ENCODE data around the gene SVIL.

Gene SVIL

DNA sequence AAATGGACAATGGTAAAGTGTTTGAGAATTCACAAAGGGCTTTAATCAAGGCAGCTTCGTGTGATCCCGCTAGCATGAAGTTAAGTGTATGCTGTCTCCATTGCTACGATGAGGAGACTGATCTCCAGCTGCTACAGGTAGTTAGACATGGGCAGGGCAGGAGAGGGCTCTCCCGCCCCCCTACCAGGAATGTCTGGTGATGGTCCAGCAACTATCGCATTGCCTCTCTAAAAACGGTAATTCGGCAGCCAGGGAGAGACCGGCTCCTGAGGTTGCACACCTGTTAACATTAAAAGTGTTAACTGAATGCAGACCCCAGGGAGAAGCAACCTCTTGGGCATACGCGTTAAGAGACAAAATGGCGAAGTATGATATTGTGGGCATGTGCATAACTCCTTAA is 37.9 kb downstream of the SVIL start:
- DNase-seq (ENCODE audit: low spot score) = no peak
- in situ Hi-C loops (cut with MboI; ENCODE audit: low pct_unique_long_range_greater_than_20kb, low sequenced_read_pairs, unreplicated experiment) = no loop called here

DNA sequence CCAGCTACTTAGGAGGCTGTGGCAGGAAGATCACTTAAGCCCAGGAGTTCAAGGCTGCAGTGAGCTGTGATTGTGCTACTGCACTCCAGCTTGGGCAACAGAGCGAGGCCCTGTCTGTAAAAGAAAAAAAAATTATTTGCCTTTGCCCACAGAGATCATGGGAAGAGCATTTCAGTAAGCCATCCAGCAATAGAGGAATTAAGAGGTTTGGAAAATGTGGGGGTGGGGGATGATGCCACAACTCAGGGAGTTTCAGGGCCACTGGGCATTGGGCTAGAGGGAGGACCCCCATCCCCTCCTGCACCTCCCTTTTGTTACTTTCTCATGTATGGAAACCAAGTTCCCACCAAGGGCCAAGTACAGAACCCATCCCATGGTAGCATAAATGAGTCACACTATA is 38.4 kb downstream of the SVIL start:
- DNase-seq (ENCODE audit: low spot score) = no peak
- in situ Hi-C loops (cut with MboI; ENCODE audit: low pct_unique_long_range_greater_than_20kb, low sequenced_read_pairs, unreplicated experiment) = no loop called here
- TF ChIP-seq, protein P1, sequence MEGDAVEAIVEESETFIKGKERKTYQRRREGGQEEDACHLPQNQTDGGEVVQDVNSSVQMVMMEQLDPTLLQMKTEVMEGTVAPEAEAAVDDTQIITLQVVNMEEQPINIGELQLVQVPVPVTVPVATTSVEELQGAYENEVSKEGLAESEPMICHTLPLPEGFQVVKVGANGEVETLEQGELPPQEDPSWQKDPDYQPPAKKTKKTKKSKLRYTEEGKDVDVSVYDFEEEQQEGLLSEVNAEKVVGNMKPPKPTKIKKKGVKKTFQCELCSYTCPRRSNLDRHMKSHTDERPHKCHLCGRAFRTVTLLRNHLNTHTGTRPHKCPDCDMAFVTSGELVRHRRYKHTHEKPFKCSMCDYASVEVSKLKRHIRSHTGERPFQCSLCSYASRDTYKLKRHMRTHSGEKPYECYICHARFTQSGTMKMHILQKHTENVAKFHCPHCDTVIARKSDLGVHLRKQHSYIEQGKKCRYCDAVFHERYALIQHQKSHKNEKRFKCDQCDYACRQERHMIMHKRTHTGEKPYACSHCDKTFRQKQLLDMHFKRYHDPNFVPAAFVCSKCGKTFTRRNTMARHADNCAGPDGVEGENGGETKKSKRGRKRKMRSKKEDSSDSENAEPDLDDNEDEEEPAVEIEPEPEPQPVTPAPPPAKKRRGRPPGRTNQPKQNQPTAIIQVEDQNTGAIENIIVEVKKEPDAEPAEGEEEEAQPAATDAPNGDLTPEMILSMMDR (IDR thresholded peaks at IDR 0.05; ENCODE audit: extremely low read depth, insufficient read depth, missing control alignments) = no peak

More for the DNA sequence above, 37.9 kb downstream of the SVIL start:
- TF ChIP-seq, protein P1 (IDR thresholded peaks at IDR 0.05; ENCODE audit: extremely low read depth, insufficient read depth, missing control alignments) = no peak

DNA sequence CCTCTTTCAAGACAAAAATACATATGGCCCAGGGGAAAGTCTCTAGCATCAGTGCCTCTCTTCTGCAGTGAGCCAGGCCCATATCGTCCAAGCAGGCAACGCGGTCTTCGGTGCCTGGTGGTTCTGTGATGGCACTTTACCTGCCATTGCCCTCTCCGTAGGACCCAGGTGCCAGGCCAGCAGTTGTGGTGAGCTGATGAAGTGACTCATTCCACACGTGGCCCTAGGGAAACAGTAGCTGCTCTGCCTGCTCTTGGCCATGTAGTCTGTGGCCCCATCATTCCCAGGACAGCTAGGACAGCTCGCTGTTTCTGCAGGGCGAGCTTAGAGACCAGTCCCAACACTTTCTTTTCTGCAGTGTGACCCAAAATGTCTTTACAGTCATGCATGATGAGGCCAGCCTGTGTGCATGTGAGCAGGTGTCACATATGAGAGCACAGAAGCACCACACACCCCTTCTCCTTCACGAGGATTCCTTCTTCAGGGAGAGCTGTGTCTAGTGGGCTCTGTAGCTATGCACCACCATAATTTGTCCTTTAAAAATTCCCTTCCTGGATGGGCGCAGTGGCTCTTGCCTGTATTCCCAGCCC is 39.0 kb downstream of the SVIL start:
- DNase-seq (ENCODE audit: low spot score) = no peak
- TF ChIP-seq, protein P1 (IDR thresholded peaks at IDR 0.05; ENCODE audit: extremely low read depth, insufficient read depth, missing control alignments) = no peak
- in situ Hi-C loops (cut with MboI; ENCODE audit: low pct_unique_long_range_greater_than_20kb, low sequenced_read_pairs, unreplicated experiment) = no loop called here

DNA sequence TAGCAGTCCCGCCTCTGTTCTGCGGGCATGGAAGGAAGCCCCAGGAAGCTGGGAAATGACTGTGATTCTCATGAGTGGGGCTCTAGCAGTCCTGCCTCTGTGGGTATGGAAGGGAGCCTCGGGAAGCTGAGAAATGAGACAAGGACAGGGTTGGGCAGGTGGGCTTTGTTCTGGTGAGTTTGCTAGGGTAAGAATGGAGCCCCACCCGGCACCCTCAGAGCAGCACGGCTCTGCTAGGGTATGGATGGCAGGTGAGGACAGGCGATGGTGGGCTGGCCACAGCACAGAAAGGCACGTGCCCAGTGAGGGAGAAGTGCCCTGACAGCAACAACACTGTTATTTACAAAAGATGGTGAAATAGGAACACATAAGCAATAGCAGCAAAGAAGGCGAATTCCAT is 39.6 kb downstream of the SVIL start:
- in situ Hi-C loops (cut with MboI; ENCODE audit: low pct_unique_long_range_greater_than_20kb, low sequenced_read_pairs, unreplicated experiment) = no loop called here
- DNase-seq (ENCODE audit: low spot score) = no peak
- TF ChIP-seq, protein P1 (IDR thresholded peaks at IDR 0.05; ENCODE audit: extremely low read depth, insufficient read depth, missing control alignments) = no peak

DNA sequence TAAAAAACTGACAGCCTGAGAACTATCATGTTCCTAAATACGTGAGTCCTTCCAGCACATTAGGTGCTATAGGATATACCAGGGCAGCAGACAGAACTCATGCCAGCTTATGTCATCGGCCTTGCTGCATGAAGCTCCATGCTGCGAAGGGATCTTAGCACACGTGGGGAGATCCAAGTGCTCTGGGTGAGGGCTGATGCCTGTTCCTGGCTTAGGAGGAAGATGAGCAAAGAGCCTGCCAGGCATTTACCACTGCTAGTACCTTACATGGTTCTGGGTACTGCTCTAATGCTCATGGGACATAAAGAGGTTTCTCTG is 43.2 kb downstream of the SVIL start:
- TF ChIP-seq, protein P1 (IDR thresholded peaks at IDR 0.05; ENCODE audit: extremely low read depth, insufficient read depth, missing control alignments) = no peak
- in situ Hi-C loops (cut with MboI; ENCODE audit: low pct_unique_long_range_greater_than_20kb, low sequenced_read_pairs, unreplicated experiment) = no loop called here
- DNase-seq (ENCODE audit: low spot score) = no peak

DNA sequence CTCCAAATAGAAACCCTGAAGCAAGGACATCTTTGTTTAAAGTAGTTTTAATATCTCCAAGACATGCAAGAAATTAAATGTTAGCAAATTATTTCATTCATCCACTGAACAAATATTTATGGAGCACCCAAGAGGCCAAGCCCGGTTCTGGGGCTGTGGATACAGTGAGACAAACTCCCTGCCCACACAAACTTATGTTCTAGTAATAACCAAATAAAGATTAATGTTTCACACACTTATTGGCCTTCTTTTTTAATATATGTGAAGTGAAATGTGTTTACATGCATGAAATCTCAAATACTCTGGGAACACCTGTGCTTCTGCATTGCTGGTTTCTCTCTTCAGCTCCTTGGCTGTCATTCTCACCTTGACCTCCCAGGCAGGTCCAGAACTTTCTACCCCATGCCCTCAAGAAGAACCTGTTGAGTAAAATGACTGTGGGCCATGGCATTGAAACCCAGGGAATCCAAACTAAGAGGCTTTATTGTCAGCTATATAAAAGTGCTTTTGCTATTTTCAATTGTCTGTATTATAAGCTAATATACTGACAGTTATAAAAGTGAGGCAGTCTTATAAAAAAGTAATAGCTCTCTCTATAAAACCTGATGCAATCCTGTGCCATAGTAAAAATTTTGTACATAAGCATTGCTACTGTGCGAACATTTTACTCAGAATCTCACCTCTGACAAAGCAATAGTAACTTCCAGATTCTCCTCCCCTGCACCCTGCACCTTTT is 43.7 kb downstream of the SVIL start:
- TF ChIP-seq, protein P1 (IDR thresholded peaks at IDR 0.05; ENCODE audit: extremely low read depth, insufficient read depth, missing control alignments) = no peak
- no peak for DNase-seq (ENCODE audit: low spot score)
- in situ Hi-C loops (cut with MboI; ENCODE audit: low pct_unique_long_range_greater_than_20kb, low sequenced_read_pairs, unreplicated experiment) = no loop called here
